Measurements from ENCODE around the gene RRAS.

DNA sequence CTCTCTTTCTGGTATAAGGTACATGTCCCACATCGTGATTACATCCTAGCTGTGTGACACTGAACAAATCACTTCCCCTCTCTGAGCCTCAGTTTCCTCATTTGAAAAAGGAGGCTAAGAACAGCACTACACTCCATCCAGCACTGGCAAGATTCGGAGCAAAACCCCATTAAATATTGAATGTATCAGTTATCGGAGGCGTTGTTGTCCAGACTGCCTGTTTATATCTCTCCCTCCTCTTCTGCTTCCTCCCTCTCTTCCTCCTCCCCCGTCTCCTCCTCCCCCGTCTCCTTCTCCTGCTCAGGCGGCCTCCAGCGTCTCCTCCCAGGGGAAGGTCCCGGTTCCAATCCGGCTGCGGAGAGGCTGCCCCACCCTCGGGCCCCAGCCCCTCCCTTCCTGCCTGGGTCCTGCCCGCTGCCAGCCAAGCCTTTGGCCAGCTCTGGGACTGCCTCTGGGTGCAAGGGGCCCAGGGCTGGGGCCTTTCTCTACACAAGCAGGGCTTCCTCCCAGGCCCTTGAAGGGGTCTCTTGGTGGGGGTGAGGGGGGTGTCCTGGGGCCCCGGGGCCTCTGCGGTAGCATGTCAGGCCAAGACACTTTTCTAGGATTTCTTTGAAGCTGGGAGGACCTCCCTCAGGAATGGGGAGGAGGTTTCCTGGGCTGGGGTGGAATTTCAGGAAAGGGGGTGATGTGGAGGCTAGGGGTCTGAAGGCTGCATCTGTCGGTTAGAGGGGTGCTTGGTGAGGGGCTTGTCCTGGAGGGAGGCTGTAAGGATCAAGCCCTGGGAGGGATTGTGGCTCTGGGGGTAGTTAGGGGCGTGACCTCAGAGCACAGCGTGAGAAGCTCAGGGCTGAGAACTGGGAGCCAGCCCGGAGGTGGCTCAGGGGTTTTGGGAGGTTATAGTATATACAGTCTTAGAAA lies 1.9 kb downstream of the RRAS start:
- TF ChIP-seq CTCF (IDR thresholded peaks at IDR 0.05): no peak
- TF ChIP-seq POLR2A (IDR thresholded peaks at IDR 0.05): peak in 1 of 2 donors; percentile 76

Data from Peyer's patch (tissue), 4 donors.